ENCODE measurements around the gene HIBCH. TPM values are rescaled to one million over a fixed set of nuclear protein-coding genes. Genes with fewer than 3 reads are reported as not detected.
A peak's percentile ranks its signal among the peaks of the same experiment; 100 is the strongest.

Gene HIBCH
- total and polyA plus RNA-seq, 7 donors = 17.3 to 39.0 (median 22.3) TPM

- Histone ChIP-seq H3K36me3 (ENCODE audit: insufficient read depth in 1 of 2, low read depth in 1 of 2) (no peaks in the 10 kb centered on the region), H3K27ac (peak overlapping the region; percentile 7), H3K4me3 (peak overlapping the region; percentile 88), H3K27me3 (ENCODE audit: insufficient read depth in 3 of 3, low read length in 2 of 3) (no peaks in the 10 kb centered on the region), H3K4me1 (peaks cover 15% of the 10 kb centered on the region), H3K9me3 (no peaks in the 10 kb centered on the region)
- no peak for TF ChIP-seq CTCF (IDR thresholded peaks at IDR 0.05)
- 73 to 80% (median 74%) methylated on average over 3 of the region's 3 CpGs for WGBS, 3 donors
- intact Hi-C loops (cut with DNase I) = loop anchor here (5.0 kb wide), 3 partner anchors 75 to 190 kb away; no protein-coding TSS in a partner anchor
- DNase-seq = no peak
- no peak for ATAC-seq
These were observed 137.5 kb downstream of the HIBCH start for GRCh38 chr2:190182071-190182524.

GRCh38 chr2:190181123-190181669 lies 138.4 kb downstream of the HIBCH start:
- 9 to 20% (median 12%) methylated on average over 11 of the region's 11 CpGs for WGBS, 3 donors

GRCh38 chr2:190180313-190181122 lies 139.1 kb downstream of the HIBCH start:
- 0 to 1% (median 1%) methylated on average over 55 to 82 of the region's 82 CpGs for WGBS, 3 donors
- TF ChIP-seq CTCF (IDR thresholded peaks at IDR 0.05) = peak; percentile 60
- H3K4me3 ChIP-seq = peak overlapping the region; percentile 88
- ATAC-seq = peak; percentile 89 to 94 (median 93)
- H3K9me3 ChIP-seq = no peaks in the 10 kb centered on the region
- no peaks in the 10 kb centered on the region for H3K36me3 ChIP-seq (ENCODE audit: insufficient read depth in 1 of 2, low read depth in 1 of 2)
- peak; percentile 71 to 84 for DNase-seq
- intact Hi-C loops (cut with DNase I) = loop anchor here (5.0 kb wide), 3 partner anchors 73 to 192 kb away; no protein-coding TSS in a partner anchor
- peak overlapping the region; percentile 90 for H3K27ac ChIP-seq
- H3K4me1 ChIP-seq = peaks cover 15% of the 10 kb centered on the region
- no peaks in the 10 kb centered on the region for H3K27me3 ChIP-seq (ENCODE audit: insufficient read depth in 3 of 3, low read length in 2 of 3)

More at GRCh38 chr2:190181123-190181669, 138.4 kb downstream of the HIBCH start:
- DNase-seq = no peak
- no peak for TF ChIP-seq CTCF (IDR thresholded peaks at IDR 0.05)
- intact Hi-C loops (cut with DNase I) = loop anchor here (5.0 kb wide), 3 partner anchors 74 to 191 kb away; no protein-coding TSS in a partner anchor
- Histone ChIP-seq H3K36me3 (ENCODE audit: insufficient read depth in 1 of 2, low read depth in 1 of 2) (no peaks in the 10 kb centered on the region), H3K27ac (peak overlapping the region; percentile 90), H3K4me1 (peaks cover 15% of the 10 kb centered on the region), H3K27me3 (ENCODE audit: insufficient read depth in 3 of 3, low read length in 2 of 3) (no peaks in the 10 kb centered on the region), H3K9me3 (no peaks in the 10 kb centered on the region), H3K4me3 (peak overlapping the region; percentile 88)
- ATAC-seq = peak in 1 of 4 donors; percentile 2

- intact Hi-C loops (cut with DNase I) = loop anchor here (5.0 kb wide), 3 partner anchors 73 to 192 kb away; no protein-coding TSS in a partner anchor
- peak overlapping the region; percentile 90 for H3K27ac ChIP-seq
- H3K4me1 ChIP-seq = peaks cover 15% of the 10 kb centered on the region
- H3K9me3 ChIP-seq = no peaks in the 10 kb centered on the region
- no peak for ATAC-seq
- WGBS, 3 donors = 20 to 36% (median 21%) methylated on average over 13 of the region's 13 CpGs
- no peak for TF ChIP-seq CTCF (IDR thresholded peaks at IDR 0.05)
- no peaks in the 10 kb centered on the region for H3K27me3 ChIP-seq (ENCODE audit: insufficient read depth in 3 of 3, low read length in 2 of 3)
- DNase-seq = no peak
- H3K4me3 ChIP-seq = peak overlapping the region; percentile 88
- no peaks in the 10 kb centered on the region for H3K36me3 ChIP-seq (ENCODE audit: insufficient read depth in 1 of 2, low read depth in 1 of 2)
These were observed 139.8 kb downstream of the HIBCH start for GRCh38 chr2:190179754-190180312.
